ENCODE measurements around the gene ANKS1B.

ANKS1B gene

GRCh38 chr12:99068993-99069747 lies 915.6 kb downstream of the ANKS1B start:
- Histone ChIP-seq H2AFZ (ENCODE audit: low read depth) (no peak overlapping the region), H3K36me3 (ENCODE audit: insufficient read depth) (no peaks in the 10 kb centered on the region), H3K4me1 (ENCODE audit: low read depth, poor library complexity, severe bottlenecking) (no peaks in the 10 kb centered on the region), H3K4me3 (IDR thresholded peaks at IDR 0.05; ENCODE audit: insufficient read depth, low read depth, low read length) (no peak overlapping the region), H3K4me2 (no peak overlapping the region), H3K9ac (no peak overlapping the region), H4K20me1 (ENCODE audit: insufficient read depth) (no peaks in the 10 kb centered on the region), H3K79me2 (ENCODE audit: insufficient read depth, low read depth) (no peaks in the 10 kb centered on the region), H3K27ac (no peak overlapping the region), H3K27me3 (ENCODE audit: insufficient read depth, low read depth) (no peaks in the 10 kb centered on the region)
- no peak for TF ChIP-seq CTCF (conservative IDR thresholded peaks at IDR 0.05; ENCODE audit: low read depth, low read length)

GRCh38 chr12:99067171-99067785 lies 917.5 kb downstream of the ANKS1B start:
- no peaks in the 10 kb centered on the region for H4K20me1 ChIP-seq (ENCODE audit: insufficient read depth)
- H3K4me1 ChIP-seq (ENCODE audit: low read depth, poor library complexity, severe bottlenecking), result no peaks in the 10 kb centered on the region
- H3K27me3 ChIP-seq (ENCODE audit: insufficient read depth, low read depth), result no peaks in the 10 kb centered on the region
- H2AFZ ChIP-seq (ENCODE audit: low read depth), result no peak overlapping the region
- no peak overlapping the region for H3K4me2 ChIP-seq
- TF ChIP-seq CTCF (conservative IDR thresholded peaks at IDR 0.05; ENCODE audit: low read depth, low read length), result no peak
- no peak overlapping the region for H3K4me3 ChIP-seq (IDR thresholded peaks at IDR 0.05; ENCODE audit: insufficient read depth, low read depth, low read length)
- H3K36me3 ChIP-seq (ENCODE audit: insufficient read depth), result no peaks in the 10 kb centered on the region
- H3K79me2 ChIP-seq (ENCODE audit: insufficient read depth, low read depth), result no peaks in the 10 kb centered on the region
- no peak overlapping the region for H3K27ac ChIP-seq
- no peak overlapping the region for H3K9ac ChIP-seq

- Histone ChIP-seq H3K4me1 (ENCODE audit: low read depth, poor library complexity, severe bottlenecking) (no peaks in the 10 kb centered on the region), H3K36me3 (ENCODE audit: insufficient read depth) (no peaks in the 10 kb centered on the region), H3K27ac (no peak overlapping the region), H4K20me1 (ENCODE audit: insufficient read depth) (no peaks in the 10 kb centered on the region), H3K79me2 (ENCODE audit: insufficient read depth, low read depth) (no peaks in the 10 kb centered on the region), H2AFZ (ENCODE audit: low read depth) (no peak overlapping the region), H3K27me3 (ENCODE audit: insufficient read depth, low read depth) (no peaks in the 10 kb centered on the region), H3K9ac (no peak overlapping the region), H3K4me3 (IDR thresholded peaks at IDR 0.05; ENCODE audit: insufficient read depth, low read depth, low read length) (no peak overlapping the region), H3K4me2 (no peak overlapping the region)
- TF ChIP-seq CTCF (conservative IDR thresholded peaks at IDR 0.05; ENCODE audit: low read depth, low read length), result no peak
These were observed 918.0 kb downstream of the ANKS1B start for GRCh38 chr12:99066726-99067125.

GRCh38 chr12:99063182-99063581 lies 921.6 kb downstream of the ANKS1B start:
- H3K4me3 ChIP-seq (IDR thresholded peaks at IDR 0.05; ENCODE audit: insufficient read depth, low read depth, low read length), result no peak overlapping the region
- TF ChIP-seq CTCF (conservative IDR thresholded peaks at IDR 0.05; ENCODE audit: low read depth, low read length), result no peak
- no peak overlapping the region for H2AFZ ChIP-seq (ENCODE audit: low read depth)
- H3K27ac ChIP-seq, result no peak overlapping the region
- no peaks in the 10 kb centered on the region for H3K36me3 ChIP-seq (ENCODE audit: insufficient read depth)
- no peaks in the 10 kb centered on the region for H3K79me2 ChIP-seq (ENCODE audit: insufficient read depth, low read depth)
- H3K27me3 ChIP-seq (ENCODE audit: insufficient read depth, low read depth), result no peaks in the 10 kb centered on the region
- H3K4me2 ChIP-seq, result no peak overlapping the region
- no peaks in the 10 kb centered on the region for H4K20me1 ChIP-seq (ENCODE audit: insufficient read depth)
- no peaks in the 10 kb centered on the region for H3K4me1 ChIP-seq (ENCODE audit: low read depth, poor library complexity, severe bottlenecking)
- H3K9ac ChIP-seq, result no peak overlapping the region
